Measurements from ENCODE around the gene TMEM37. TPM values are rescaled to one million over a fixed set of nuclear protein-coding genes. Genes with fewer than 3 reads are reported as not detected.

TMEM37 gene
- total and polyA plus RNA-seq, 9 of the 15 experiments (the other 6 are each of a cell fraction or from before 2014, with no cell fraction given) = 0.03 to 0.64 (median 0.31) TPM; not detected in 1

GRCh38 chr2:119421304-119421703 lies 10.3 kb upstream of the TMEM37 start:
- BruUV-seq (replicated peaks) = no TSS peak
- no peak for ATAC-seq

GRCh38 chr2:119421741-119422140 lies 9.9 kb upstream of the TMEM37 start:
- intact Hi-C loops (cut with micrococcal nuclease) (no loop called here), in situ Hi-C loops (cut with MboI) (no loop called here)
- no peak overlapping the region for H3K4me2 ChIP-seq (ENCODE audit: insufficient read depth, low read length)
- no peak overlapping the region for H2AFZ ChIP-seq (ENCODE audit: low read depth, low read length)
- H3K36me3 ChIP-seq (ENCODE audit: control insufficient read depth, insufficient read depth, low read length) = no peaks in the 10 kb centered on the region
- H4K20me1 ChIP-seq (replicated peaks; ENCODE audit: control insufficient read depth, insufficient read depth, low read length) = no peaks in the 10 kb centered on the region
- FAIRE-seq = no peak
- H3K79me2 ChIP-seq (ENCODE audit: control insufficient read depth, insufficient read depth, low read length) = no peaks in the 10 kb centered on the region
- no TSS peak for BruUV-seq (replicated peaks)
- ChIA-PET CTCF (ENCODE audit: low intra/inter-chr PET ratio) (no interaction called here), POLR2A (no interaction called here)
- H3K27me3 ChIP-seq (ENCODE audit: control insufficient read depth in 2 of 2, insufficient read depth in 2 of 2, low read length in 2 of 2) = peaks cover 14 to 28% of the 10 kb centered on the region in 2 experiments; a peak in 4 of 5 replicates
- H3K9me3 ChIP-seq (replicated peaks; ENCODE audit: control insufficient read depth, insufficient read depth, low read depth, low read length) = no peaks in the 10 kb centered on the region
- 0 out of 5 replicates have a peak, but pooled peaks cover 0 to under 1% of the 10 kb centered on the region in 2 experiments for H3K4me1 ChIP-seq (replicated peaks in 1 of 2; ENCODE audit: control insufficient read depth in 2 of 2, insufficient read depth in 2 of 2, low read length in 2 of 2)
- no peak overlapping the region for H3K4me3 ChIP-seq
- TF ChIP-seq TRIM24 (IDR thresholded peaks at IDR 0.05) (no peak), SIN3A (IDR thresholded peaks at IDR 0.05; ENCODE audit: borderline replicate concordance in 2 of 2, control insufficient read depth in 1 of 2, low read depth in 2 of 2, low read length in 2 of 2) (no peak), KHSRP (IDR thresholded peaks at IDR 0.05) (no peak)
- DNase-seq (ENCODE audit: extremely low read depth in 1 of 4, low spot score in 3 of 4) = no peak
- no peaks in the 10 kb centered on the region for H3K9me1 ChIP-seq (ENCODE audit: control insufficient read depth, insufficient read depth, low read length)
- no peak overlapping the region for H3K9ac ChIP-seq (ENCODE audit: insufficient read depth in 1 of 2, low read depth in 2 of 2, low read length in 2 of 2)
- ATAC-seq = no peak
- no peak overlapping the region for H3K27ac ChIP-seq (ENCODE audit: extremely low read depth, low read depth, low read length)

More at GRCh38 chr2:119421304-119421703, 10.3 kb upstream of the TMEM37 start:
- Histone ChIP-seq H3K9me1 (ENCODE audit: control insufficient read depth, insufficient read depth, low read length) (no peaks in the 10 kb centered on the region), H3K4me1 (replicated peaks in 1 of 2; ENCODE audit: control insufficient read depth in 2 of 2, insufficient read depth in 2 of 2, low read length in 2 of 2) (no peaks in the 10 kb centered on the region), H3K9ac (ENCODE audit: insufficient read depth in 1 of 2, low read depth in 2 of 2, low read length in 2 of 2) (no peak overlapping the region), H3K36me3 (ENCODE audit: control insufficient read depth, insufficient read depth, low read length) (no peaks in the 10 kb centered on the region), H3K79me2 (ENCODE audit: control insufficient read depth, insufficient read depth, low read length) (no peaks in the 10 kb centered on the region), H3K27ac (ENCODE audit: extremely low read depth, low read depth, low read length) (no peak overlapping the region), H4K20me1 (replicated peaks; ENCODE audit: control insufficient read depth, insufficient read depth, low read length) (no peaks in the 10 kb centered on the region), H2AFZ (ENCODE audit: low read depth, low read length) (no peak overlapping the region), H3K4me3 (no peak overlapping the region), H3K27me3 (ENCODE audit: control insufficient read depth in 2 of 2, insufficient read depth in 2 of 2, low read length in 2 of 2) (peaks cover 14 to 26% of the 10 kb centered on the region in 2 experiments; a peak in 4 of 5 replicates), H3K4me2 (ENCODE audit: insufficient read depth, low read length) (no peak overlapping the region), H3K9me3 (replicated peaks; ENCODE audit: control insufficient read depth, insufficient read depth, low read depth, low read length) (no peaks in the 10 kb centered on the region)
- ChIA-PET POLR2A (no interaction called here), CTCF (ENCODE audit: low intra/inter-chr PET ratio) (no interaction called here)
- in situ Hi-C loops (cut with MboI) (no loop called here), intact Hi-C loops (cut with micrococcal nuclease) (no loop called here)
- TF ChIP-seq ZNF436 (CRISPR knock-in tag; IDR thresholded peaks at IDR 0.05) = no peak
- TF ChIP-seq ZNF561 (CRISPR knock-in tag; conservative IDR thresholded peaks at IDR 0.05) = no peak
- TF ChIP-seq ZFP36 (IDR thresholded peaks at IDR 0.05; ENCODE audit: low read depth, low read length, partially characterized antibody) = peak; percentile 69
- no peak for TF ChIP-seq HMG20B (CRISPR knock-in tag; IDR thresholded peaks at IDR 0.05)
- no peak for FAIRE-seq
- DNase-seq (ENCODE audit: extremely low read depth in 1 of 4, low spot score in 3 of 4) = no peak
- 8% methylated on average over 1 of the region's 1 CpG for WGBS (ENCODE audit: insufficient coverage, low coverage, missing lambda C conversion rate)

Measured in K562 (cell line).